ENCODE results near the gene PRR7. TPM values are rescaled to one million over a fixed set of nuclear protein-coding genes. Genes with fewer than 3 reads are reported as not detected.
A peak's percentile ranks its signal among the peaks of the same experiment; 100 is the strongest.

The PRR7 gene
- total and polyA plus RNA-seq, 2 of the 13 experiments (the other 11 are each of a cell fraction or from before 2014, with no cell fraction given): 4.8 to 5.0 TPM

- no peak for TF ChIP-seq ZNF746 (CRISPR knock-in tag; IDR thresholded peaks at IDR 0.05)
- no peak for TF ChIP-seq CC2D1A (CRISPR knock-in tag; IDR thresholded peaks at IDR 0.05)
- no peak for TF ChIP-seq DR1 (CRISPR knock-in tag; IDR thresholded peaks at IDR 0.05)
- TF ChIP-seq ZMYM4 (CRISPR knock-in tag; IDR thresholded peaks at IDR 0.05): 0 out of 2 replicates have a peak, but pooled peaks have one; percentile 3
- TF ChIP-seq, protein P1, sequence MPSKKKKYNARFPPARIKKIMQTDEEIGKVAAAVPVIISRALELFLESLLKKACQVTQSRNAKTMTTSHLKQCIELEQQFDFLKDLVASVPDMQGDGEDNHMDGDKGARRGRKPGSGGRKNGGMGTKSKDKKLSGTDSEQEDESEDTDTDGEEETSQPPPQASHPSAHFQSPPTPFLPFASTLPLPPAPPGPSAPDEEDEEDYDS (CRISPR knock-in tag; IDR thresholded peaks at IDR 0.05): peak; percentile 64
- TF ChIP-seq ZNF3 (CRISPR knock-in tag; IDR thresholded peaks at IDR 0.05): no peak
- 0 out of 2 replicates have a peak, but pooled peaks have one; percentile 17 for TF ChIP-seq ZFP91 (CRISPR knock-in tag; IDR thresholded peaks at IDR 0.05; ENCODE audit: borderline replicate concordance)
- 0 out of 2 replicates have a peak, but pooled peaks have one; percentile 13 for TF ChIP-seq KDM5B (CRISPR knock-in tag; IDR thresholded peaks at IDR 0.05; ENCODE audit: borderline replicate concordance)
- TF ChIP-seq SRF (IDR thresholded peaks at IDR 0.05; ENCODE audit: low read depth, low read length): peak; percentile 69; the same call in 1 of the 2 replicates
- TF ChIP-seq EP300 (IDR thresholded peaks at IDR 0.05; ENCODE audit: low read depth in 2 of 2, low read length in 2 of 2): no peak
- TF ChIP-seq EP300 (CRISPR knock-in tag; IDR thresholded peaks at IDR 0.05; ENCODE audit: borderline replicate concordance): 0 out of 2 replicates have a peak, but pooled peaks have one; percentile 10
- TF ChIP-seq ZNF235 (CRISPR knock-in tag; IDR thresholded peaks at IDR 0.05; ENCODE audit: borderline replicate concordance): no peak
- TF ChIP-seq XRCC5 (optimal IDR thresholded peaks at IDR 0.05; ENCODE audit: low read length): peak; percentile 3
- H2AFZ ChIP-seq (ENCODE audit: low read length): no peak overlapping the region
- ChIA-PET POLR2A (interaction anchor here (1.0 to 3.6 kb wide), 9 partner anchors 14 to 408 kb away, joined by 4 to 42 read pairs (median 9); partner anchors contain the start of genes DDX41, DOK3 and FGFR4), CTCF (ENCODE audit: low intra/inter-chr PET ratio, low total read pairs) (interaction anchor here (1.4 kb wide), 1 partner anchor 39 kb away, joined by 4 read pairs; no protein-coding TSS in a partner anchor)
- in situ Hi-C loops (cut with HindIII; ENCODE audit: extremely low pct_ligation_motif_present, low pct_unique_long_range_greater_than_20kb) (no loop called here), intact Hi-C loops (cut with micrococcal nuclease; ENCODE audit: unreplicated experiment) (loop anchor here (1.0 to 5.0 kb wide), 3 partner anchors 39 to 183 kb away; partner anchors contain the start of gene MXD3)
- peak overlapping the region; percentile 99 for H3K4me2 ChIP-seq (ENCODE audit: low read depth, low read length)
- peak overlapping the region; percentile 60 for H3K27ac ChIP-seq (ENCODE audit: extremely low read length, insufficient read depth, low read length)
- peaks cover 0 to 19% of the 10 kb centered on the region in 2 experiments; a peak in 2 of 5 replicates for H3K27me3 ChIP-seq (ENCODE audit: control insufficient read depth in 1 of 2, insufficient read depth in 2 of 2, low read length in 2 of 2)
- no peak for FAIRE-seq
- H3K4me3 ChIP-seq (replicated peaks in 1 of 3; ENCODE audit: insufficient read depth in 1 of 3, low read depth in 2 of 3, low read length in 3 of 3): peak overlapping the region in 2 of 3 experiments; percentile 65 to 85; a peak in 4 of 6 replicates
- H3K79me2 ChIP-seq (ENCODE audit: insufficient read depth, low read length): no peaks in the 10 kb centered on the region
- BruUV-seq (replicated peaks): TSS peak; percentile 62
- peaks cover 15% of the 10 kb centered on the region; the same call in 1 of the 2 replicates for H4K20me1 ChIP-seq (ENCODE audit: insufficient read depth, low read length)
- no peaks in the 10 kb centered on the region for H3K9me3 ChIP-seq (ENCODE audit: low read length)
- peak; percentile 62 for DNase-seq (ENCODE audit: low spot score)
- no peak for ATAC-seq
- H3K36me3 ChIP-seq (replicated peaks in 1 of 2; ENCODE audit: control insufficient read depth in 1 of 2, insufficient read depth in 2 of 2, low read length in 2 of 2): peaks cover 4 to 7% of the 10 kb centered on the region in 2 experiments; a peak in 1 of 5 replicates
- WGBS (ENCODE audit: low lambda C conversion rate): 84% methylated on average over 11 of the region's 14 CpGs
- no peak overlapping the region for H3K9ac ChIP-seq (ENCODE audit: insufficient read depth, low read depth, low read length)
- peaks cover 38% of the 10 kb centered on the region for H3K4me1 ChIP-seq (ENCODE audit: insufficient read depth, low read length)
These were observed 48.8 kb downstream of the PRR7 start for GRCh38 chr5:177495243-177496060.

Measured in HepG2 (cell line).